HepG2 (cell line): ENCODE measurements around the gene BARHL2.

Experiments used
- EZH2 ChIP-seq: conservative IDR thresholded peaks from 2 replicates; pipeline ENCODE4 v1.6.1; 2012; ENCODE audit warnings: mild to moderate bottlenecking, low read depth, low read length, moderate library complexity
- GABPA ChIP-seq, 2 experiments: IDR thresholded peaks; 2 replicates each; pipeline ENCODE4 v1.6.1; 2011 to 2016; ENCODE audit warnings: low read depth in 2 of 2, low read length in 1 of 2, missing biosample characterization in 1 of 2, missing genetic modification characterization in 1 of 2
- POLR2A ChIP-seq, 2 experiments: IDR thresholded peaks; 2 replicates each; pipeline ENCODE4 v1.6.1; 2011; ENCODE audit warnings: low read depth in 2 of 2, low read length in 2 of 2, mild to moderate bottlenecking in 1 of 2, moderate library complexity in 1 of 2; ENCODE audit not compliant: insufficient read depth in 1 of 2
- TCF12 ChIP-seq, 2 experiments: fragments of 450-650 bp in 1 of 2; sonication (generic) in 1 of 2; formaldehyde crosslinking in 1 of 2; IDR thresholded peaks; 2 replicates each; pipeline versions ENCODE4 v1.6.1 to v1.8.0; 2017 to 2022; ENCODE audit warnings: antibody characterized with exemption in 1 of 2, mild to moderate bottlenecking in 1 of 2, missing genetic modification reagents in 1 of 2, moderate library complexity in 1 of 2
- ZFP36 ChIP-seq: fragments of 150-350 bp; IDR thresholded peaks from 2 replicates; pipeline ENCODE4 v1.6.1; 2018; ENCODE audit warnings: borderline replicate concordance, low read length, low read depth; ENCODE audit not compliant: partially characterized antibody
- ZSCAN29 ChIP-seq: sonication (generic); formaldehyde crosslinking; conservative IDR thresholded peaks from 2 replicates; pipeline ENCODE4 v1.4.0; 2020; ENCODE audit warnings: mild to moderate bottlenecking, missing genetic modification reagents
- TF ChIP-seq, protein P1 (sequence below): sonication (generic); formaldehyde crosslinking; IDR thresholded peaks from 2 replicates; pipeline ENCODE4 v1.5.0; 2020; ENCODE audit warnings: mild to moderate bottlenecking, missing genetic modification reagents, moderate library complexity

DNA sequence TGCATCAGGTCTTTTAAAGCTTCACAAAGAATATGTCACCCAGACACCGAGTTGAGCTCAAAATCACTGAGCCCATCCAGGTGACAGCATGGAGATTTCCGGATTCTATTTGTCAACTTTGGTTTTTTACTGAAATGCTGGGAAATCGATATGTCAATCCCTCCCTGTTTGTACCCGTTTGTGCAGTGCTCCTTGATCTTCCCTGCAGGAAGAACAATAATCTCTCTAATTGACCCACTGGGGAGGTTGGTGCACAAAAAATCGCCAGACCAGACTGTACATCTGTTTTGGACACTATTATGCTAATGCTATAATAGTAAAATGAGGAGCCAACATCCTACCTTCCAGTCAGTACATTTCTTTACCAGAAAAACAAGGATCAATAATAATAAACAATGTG is 1.8 kb downstream of the BARHL2 start:
- TF ChIP-seq ZSCAN29 (CRISPR knock-in tag) (no peak), POLR2A (IDR thresholded peaks at IDR 0.05; ENCODE audit: insufficient read depth in 1 of 2, low read depth in 2 of 2, low read length in 2 of 2) (no peak), TCF12 (IDR thresholded peaks at IDR 0.05) (no peak), TCF12 (CRISPR knock-in tag; IDR thresholded peaks at IDR 0.05) (no peak), ZFP36 (no peak), GABPA (IDR thresholded peaks at IDR 0.05; ENCODE audit: low read depth, low read length) (no peak), GABPA (CRISPR knock-in tag; IDR thresholded peaks at IDR 0.05; ENCODE audit: low read depth) (no peak), EZH2 (no peak)
- TF ChIP-seq, protein P1, sequence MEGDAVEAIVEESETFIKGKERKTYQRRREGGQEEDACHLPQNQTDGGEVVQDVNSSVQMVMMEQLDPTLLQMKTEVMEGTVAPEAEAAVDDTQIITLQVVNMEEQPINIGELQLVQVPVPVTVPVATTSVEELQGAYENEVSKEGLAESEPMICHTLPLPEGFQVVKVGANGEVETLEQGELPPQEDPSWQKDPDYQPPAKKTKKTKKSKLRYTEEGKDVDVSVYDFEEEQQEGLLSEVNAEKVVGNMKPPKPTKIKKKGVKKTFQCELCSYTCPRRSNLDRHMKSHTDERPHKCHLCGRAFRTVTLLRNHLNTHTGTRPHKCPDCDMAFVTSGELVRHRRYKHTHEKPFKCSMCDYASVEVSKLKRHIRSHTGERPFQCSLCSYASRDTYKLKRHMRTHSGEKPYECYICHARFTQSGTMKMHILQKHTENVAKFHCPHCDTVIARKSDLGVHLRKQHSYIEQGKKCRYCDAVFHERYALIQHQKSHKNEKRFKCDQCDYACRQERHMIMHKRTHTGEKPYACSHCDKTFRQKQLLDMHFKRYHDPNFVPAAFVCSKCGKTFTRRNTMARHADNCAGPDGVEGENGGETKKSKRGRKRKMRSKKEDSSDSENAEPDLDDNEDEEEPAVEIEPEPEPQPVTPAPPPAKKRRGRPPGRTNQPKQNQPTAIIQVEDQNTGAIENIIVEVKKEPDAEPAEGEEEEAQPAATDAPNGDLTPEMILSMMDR = no peak
